HEK293 (cell line): Measurements from ENCODE around the gene MUS81.

Experiments used
- PRDM10 ChIP-seq: fragments of 450-650 bp; formaldehyde crosslinking; IDR thresholded peaks from 2 replicates; pipeline ENCODE4 v1.5.1; 2016; ENCODE audit warnings: missing biosample characterization, missing genetic modification characterization
- REST ChIP-seq: fragments of 450-650 bp; formaldehyde crosslinking; IDR thresholded peaks from 2 replicates; pipeline ENCODE4 v1.5.1; 2016; ENCODE audit warnings: missing biosample characterization, missing genetic modification characterization
- ZBTB17 ChIP-seq: fragments of 450-650 bp; formaldehyde crosslinking; IDR thresholded peaks from 2 replicates; pipeline ENCODE4 v1.5.1; 2016; ENCODE audit warnings: missing biosample characterization, missing genetic modification characterization
- ZNF792 ChIP-seq: fragments of 450-650 bp; formaldehyde crosslinking; IDR thresholded peaks from 2 replicates; pipeline ENCODE4 v1.5.1; 2016; ENCODE audit warnings: missing biosample characterization, missing genetic modification characterization
- TF ChIP-seq, protein P1 (sequence below): fragments of 450-650 bp; formaldehyde crosslinking; IDR thresholded peaks from 2 replicates; pipeline ENCODE4 v1.5.1; 2016; ENCODE audit warnings: missing biosample characterization, missing genetic modification characterization

DNA sequence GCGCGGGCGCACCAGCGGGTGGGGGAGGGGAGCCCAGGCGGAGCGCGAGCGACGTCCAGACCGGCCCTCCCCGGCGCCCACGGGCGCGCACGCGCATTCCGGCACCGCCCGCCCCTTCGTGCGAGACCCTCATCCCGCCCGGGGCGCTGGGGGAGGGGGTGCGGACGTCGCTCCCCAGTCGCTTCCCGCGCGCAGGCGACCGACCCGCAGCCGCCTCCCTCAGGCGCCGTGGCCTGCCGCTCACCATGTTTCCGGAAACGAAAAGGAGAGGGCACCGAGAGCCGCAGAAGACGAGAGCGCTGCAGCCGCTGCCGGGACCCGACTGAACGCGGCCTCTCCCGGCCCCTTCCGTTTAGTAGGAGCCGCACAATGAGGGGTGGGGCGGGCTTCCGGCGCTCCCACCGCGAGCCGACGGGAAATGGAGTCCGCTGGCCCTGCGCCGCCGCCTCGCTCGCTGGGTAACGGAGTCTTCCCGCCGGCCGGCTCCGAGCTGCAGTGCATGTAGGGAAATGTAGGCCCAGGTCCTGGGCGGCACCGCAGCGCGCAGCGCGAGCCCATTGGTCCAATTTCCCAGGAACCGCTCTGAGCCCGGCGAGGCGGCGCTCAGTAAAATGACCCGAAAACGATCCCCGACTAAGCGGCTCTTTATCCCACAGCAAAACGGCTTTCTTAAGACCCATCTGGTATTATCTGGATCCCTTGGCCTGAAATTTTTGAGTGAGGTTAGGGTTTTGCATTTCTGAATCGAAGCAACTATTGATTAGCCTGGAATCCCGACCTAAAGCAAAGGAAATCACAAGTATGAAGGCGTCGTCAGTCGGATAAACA lies 2.2 kb upstream of the MUS81 start, which contains the start of gene CFL1:
- TF ChIP-seq ZNF792 (no peak), PRDM10 (tag by site-specific recombination) (peak; percentile 79), ZBTB17 (tag by site-specific recombination) (peak; percentile 83), REST (tag by site-specific recombination) (no peak)
- TF ChIP-seq, protein P1, sequence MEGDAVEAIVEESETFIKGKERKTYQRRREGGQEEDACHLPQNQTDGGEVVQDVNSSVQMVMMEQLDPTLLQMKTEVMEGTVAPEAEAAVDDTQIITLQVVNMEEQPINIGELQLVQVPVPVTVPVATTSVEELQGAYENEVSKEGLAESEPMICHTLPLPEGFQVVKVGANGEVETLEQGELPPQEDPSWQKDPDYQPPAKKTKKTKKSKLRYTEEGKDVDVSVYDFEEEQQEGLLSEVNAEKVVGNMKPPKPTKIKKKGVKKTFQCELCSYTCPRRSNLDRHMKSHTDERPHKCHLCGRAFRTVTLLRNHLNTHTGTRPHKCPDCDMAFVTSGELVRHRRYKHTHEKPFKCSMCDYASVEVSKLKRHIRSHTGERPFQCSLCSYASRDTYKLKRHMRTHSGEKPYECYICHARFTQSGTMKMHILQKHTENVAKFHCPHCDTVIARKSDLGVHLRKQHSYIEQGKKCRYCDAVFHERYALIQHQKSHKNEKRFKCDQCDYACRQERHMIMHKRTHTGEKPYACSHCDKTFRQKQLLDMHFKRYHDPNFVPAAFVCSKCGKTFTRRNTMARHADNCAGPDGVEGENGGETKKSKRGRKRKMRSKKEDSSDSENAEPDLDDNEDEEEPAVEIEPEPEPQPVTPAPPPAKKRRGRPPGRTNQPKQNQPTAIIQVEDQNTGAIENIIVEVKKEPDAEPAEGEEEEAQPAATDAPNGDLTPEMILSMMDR, result no peak
